ENCODE results near the gene ZNF560.

ZNF560 gene

DNA sequence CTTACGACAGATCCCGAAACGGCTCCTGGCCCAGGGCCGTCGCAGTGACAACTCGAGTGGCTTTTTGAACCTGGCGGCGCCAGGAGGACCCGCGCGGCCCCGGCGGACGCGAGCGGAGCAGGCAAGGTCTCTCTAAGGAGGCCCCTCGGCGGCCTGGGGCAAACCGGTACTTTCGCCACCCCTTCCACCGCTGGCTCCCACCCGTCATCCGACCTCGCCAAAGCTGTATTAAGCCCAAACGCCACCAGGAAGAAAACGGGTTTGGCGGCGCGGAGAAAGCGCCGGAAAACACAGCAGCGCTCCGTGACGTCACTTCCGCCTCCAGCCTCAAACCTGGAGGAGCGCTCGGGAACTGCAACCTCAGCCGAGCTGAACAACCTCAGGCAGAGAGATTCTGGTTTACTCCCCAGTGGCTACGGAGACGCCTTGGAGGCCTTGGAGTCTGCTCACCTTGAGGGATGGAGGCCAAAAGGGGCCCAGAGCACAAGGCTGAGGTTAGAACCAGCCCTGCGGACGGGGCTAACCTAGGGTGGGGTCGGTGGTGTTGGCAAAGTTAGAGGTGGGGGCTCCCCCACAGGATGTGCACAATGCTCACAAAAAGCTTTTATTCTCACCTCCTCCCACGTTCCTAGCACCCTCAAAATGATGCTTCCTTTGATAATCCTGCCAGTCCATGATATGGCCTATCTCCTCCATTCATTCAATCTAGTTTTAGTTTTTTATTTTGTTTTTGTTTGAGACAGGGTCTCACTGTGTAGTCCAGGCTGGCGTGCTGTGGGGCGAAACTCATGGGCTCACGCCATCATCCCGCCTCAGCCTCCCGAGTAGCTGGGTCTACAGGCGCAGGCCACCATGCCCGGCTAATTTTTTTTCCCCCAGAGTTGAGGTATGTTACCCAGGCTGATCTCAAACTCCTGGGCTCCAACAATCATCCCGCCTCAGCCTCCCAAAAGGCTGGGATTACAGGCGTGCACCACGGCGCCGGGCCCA lies 62.8 kb downstream of the ZNF560 start, which contains the start of gene ZNF266:
Gene ZNF266, minus strand, starts transcription at position 295 of the 990 bp plus-strand sequence. CDS start 15,484 bp downstream, outside the sequence.
- peak; percentile 93 for DNase-seq

- DNase-seq = peak; percentile 21
Measured at GRCh38 chr19:9431475-9431874, 66.9 kb downstream of the ZNF560 start.

GRCh38 chr19:9430444-9430843 lies 68.0 kb downstream of the ZNF560 start:
- DNase-seq = no peak

DNA sequence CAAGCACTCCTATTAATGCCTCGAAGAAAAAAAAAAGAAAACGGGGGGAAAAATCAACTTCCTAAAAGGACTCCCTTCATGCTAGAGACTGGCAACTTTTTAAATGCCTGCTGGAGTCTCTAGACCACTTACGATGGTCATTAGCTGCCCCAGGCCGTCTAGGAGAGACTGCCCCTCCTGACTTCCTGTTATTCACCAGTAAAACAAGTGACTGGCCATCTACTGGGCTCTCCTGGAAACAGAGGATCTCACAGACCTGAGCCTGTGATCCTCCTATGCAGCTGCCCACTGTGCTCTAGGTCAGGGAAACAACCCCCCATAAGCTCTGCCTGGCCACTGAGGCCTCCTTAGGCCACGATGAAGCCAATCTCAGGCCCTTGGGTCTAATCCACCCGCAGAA lies 70.5 kb downstream of the ZNF560 start:
- DNase-seq = no peak
